GM12872 (cell line): ENCODE results near the gene FMNL2.

Experiments
- TF ChIP-seq, protein P1 (sequence below): IDR thresholded peaks from 3 replicates; pipeline ENCODE4 v1.5.1; 2011; ENCODE audit warnings: low read depth, mild to moderate bottlenecking, low read length, moderate library complexity; ENCODE audit not compliant: insufficient read depth

FMNL2 gene

DNA sequence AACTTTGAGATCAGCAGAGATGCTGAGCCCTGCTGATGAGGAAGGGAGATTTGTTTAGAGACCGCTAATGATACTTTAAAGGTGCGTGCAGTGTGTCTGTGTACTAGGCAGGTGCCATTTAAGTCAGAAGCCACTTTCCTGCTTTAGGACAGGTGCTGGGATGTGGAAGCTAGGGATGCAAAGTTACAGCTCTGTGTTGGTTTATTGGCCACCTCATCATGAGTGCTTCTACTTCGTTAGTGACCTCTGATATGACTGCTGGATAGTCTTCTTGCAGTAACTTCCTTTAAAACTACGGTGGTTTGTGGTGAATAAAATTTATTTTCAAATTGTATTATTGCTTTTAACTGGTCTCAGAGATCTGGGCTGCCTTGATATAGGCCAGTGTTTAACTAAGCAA lies 44.1 kb downstream of the FMNL2 start:
- TF ChIP-seq, protein P1, sequence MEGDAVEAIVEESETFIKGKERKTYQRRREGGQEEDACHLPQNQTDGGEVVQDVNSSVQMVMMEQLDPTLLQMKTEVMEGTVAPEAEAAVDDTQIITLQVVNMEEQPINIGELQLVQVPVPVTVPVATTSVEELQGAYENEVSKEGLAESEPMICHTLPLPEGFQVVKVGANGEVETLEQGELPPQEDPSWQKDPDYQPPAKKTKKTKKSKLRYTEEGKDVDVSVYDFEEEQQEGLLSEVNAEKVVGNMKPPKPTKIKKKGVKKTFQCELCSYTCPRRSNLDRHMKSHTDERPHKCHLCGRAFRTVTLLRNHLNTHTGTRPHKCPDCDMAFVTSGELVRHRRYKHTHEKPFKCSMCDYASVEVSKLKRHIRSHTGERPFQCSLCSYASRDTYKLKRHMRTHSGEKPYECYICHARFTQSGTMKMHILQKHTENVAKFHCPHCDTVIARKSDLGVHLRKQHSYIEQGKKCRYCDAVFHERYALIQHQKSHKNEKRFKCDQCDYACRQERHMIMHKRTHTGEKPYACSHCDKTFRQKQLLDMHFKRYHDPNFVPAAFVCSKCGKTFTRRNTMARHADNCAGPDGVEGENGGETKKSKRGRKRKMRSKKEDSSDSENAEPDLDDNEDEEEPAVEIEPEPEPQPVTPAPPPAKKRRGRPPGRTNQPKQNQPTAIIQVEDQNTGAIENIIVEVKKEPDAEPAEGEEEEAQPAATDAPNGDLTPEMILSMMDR: no peak

DNA sequence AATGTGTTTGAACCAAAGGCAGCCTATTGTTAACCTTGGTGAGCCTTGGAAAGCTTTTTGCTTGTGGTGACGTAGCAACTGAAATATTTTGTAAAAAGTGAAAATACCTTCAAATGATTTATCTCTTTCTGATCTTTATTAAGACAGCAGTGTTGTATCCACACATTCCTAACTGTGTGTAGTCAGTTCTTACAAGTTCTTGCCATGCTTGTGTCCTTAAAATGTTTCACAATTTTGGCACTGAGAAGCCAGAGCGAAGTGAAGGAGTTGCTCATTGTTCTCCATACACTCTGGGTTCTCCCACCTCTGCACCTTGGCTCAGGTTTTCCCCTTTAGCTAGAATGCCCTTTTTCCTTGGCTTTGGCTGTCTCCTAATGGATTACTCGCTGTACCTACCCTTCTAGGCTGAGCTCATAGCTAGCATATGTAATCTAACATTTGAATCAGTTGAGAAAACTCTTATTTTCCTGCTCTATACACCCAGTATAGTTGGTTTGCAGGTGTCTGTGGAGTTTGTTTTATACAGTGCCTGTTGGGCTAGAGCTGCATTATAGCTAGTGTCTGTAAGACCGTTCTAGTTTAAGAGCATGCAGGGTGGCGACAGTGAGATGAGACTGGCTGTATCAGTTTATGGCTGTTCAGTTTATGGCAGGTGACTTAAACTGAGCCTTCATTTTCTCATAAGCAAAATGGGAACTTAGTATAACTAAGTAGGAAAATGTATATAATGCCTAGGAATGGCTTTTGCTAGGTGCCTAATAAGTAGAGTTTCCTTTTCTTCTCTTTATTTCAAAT lies 45.5 kb downstream of the FMNL2 start:
- TF ChIP-seq, protein P1: no peak

DNA sequence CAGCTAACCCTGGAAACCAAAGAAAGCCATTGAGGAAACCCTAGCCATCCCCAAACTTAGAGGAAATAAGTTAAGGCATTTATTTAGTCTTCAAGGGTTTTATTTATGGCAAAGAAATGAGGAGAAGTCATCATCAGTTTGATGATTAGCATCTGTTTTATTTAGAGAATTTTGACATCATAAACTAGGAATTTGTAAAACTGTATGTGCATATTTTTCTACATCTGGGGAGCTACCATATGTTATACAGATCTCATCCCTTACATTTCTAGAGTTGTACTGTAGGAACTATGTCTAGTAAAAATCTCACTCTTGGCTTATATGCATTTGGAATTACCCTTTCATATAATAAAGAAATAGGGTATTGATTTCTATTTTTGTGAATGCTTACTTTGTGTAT lies 48.7 kb downstream of the FMNL2 start:
- TF ChIP-seq, protein P1: no peak

DNA sequence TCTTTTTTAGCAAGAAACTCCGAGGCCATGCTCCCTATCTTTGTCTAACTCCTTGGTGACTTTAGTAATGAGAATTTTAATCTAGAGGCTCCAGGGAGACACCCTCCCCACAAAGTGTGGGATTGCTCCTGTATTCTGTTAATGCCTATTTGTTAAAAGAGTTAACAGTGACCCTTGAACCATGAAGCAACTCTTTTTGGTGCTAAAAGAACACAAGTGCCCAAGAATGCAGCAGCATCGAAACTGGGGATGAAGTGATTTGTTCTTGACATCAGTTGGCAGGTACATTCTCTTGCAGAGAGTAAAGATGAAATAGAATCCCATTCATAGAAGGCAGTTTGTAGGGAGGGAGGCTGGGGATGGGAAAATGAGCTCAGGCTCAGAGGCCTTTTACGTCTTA lies 50.0 kb downstream of the FMNL2 start:
- TF ChIP-seq, protein P1: no peak

DNA sequence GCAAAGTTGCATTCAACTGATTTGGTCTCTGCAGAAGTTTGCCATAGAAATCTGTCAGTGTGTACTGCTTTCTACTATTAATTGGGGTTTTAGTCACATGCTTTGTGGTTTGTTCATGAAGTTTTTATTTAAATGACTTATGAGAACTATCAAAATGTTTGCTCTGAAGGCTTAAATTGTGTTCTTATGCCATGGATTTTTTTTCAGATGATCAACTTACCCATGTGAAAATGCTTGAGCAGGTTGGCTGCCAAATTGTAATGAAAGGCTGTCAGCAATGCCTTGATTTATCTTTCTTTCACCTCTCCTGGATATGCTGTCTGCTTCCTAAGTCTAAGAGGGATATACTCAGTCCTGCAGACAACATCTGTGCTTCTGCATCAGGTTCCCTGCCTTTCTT lies 50.7 kb downstream of the FMNL2 start:
- TF ChIP-seq, protein P1: no peak

DNA sequence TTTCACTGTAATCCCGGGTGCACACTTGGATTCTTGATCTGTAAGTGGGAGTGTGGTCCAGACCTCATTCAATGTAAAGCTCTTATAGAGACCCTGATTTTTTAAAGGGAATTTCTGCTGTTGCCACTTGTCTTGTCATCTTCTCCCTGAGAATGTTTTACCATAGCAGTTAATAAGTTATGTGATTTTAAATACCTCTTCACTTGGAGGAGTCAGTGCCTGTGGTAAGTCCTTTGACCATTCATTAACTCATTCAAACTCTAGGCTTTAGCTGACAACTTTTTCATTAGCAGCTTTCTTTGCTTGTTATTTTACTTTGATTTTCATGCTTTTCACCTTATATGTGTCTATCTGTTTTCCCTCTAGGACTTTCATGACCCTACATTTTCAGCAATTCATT lies 51.3 kb downstream of the FMNL2 start:
- TF ChIP-seq, protein P1: no peak

DNA sequence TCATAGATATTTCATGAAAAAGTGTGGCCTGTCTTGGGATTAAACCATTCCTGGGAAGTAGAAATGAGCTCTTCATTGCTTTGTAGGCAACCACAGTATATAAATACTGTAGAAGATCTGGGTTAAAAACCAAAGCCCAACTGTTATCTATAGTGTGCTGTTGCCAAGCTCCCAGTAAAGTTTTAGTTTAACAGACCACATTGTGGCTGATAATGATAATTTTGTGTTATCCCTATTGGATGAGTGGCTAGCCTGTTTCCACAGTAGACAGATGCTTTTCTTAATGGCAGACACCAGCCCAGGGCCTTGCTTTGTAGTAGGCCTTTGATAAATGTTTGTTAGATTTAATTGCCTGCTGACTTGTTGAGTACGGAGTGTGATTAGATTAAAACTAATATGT lies 52.1 kb downstream of the FMNL2 start:
- TF ChIP-seq, protein P1: no peak
